ENCODE measurements around the gene DIP2B.
"Not testable (repeated sequence)": the region's sequence is repeated elsewhere in the genome, so short reads cannot be mapped to it uniquely, and the experiment has no call there.

GRCh38 chr12:50521781-50522180 lies 17.0 kb downstream of the DIP2B start:
- not testable (repeated sequence) for TF ChIP-seq EZH2 (IDR thresholded peaks at IDR 0.05); FOXP2 (optimal IDR thresholded peaks at IDR 0.05; ENCODE audit: control extremely low read depth, extremely low read length, insufficient read depth); POLR2AphosphoS5 (IDR thresholded peaks at IDR 0.05; ENCODE audit: borderline replicate concordance, low read depth, low read length)
